K562 (cell line): ENCODE measurements around the gene PDE11A. TPM values are rescaled to one million over a fixed set of nuclear protein-coding genes. Genes with fewer than 3 reads are reported as not detected.

Experiments used
- ATAC-seq: fragments of 200-7000 bp; cut with Tn5 transposase; 3 replicates; pipeline ENCODE4 v1.9.1; 2020; ENCODE audit warnings: moderate library complexity
- BruUV-seq: library from RNA; stranded (reverse); fragments of 400-500 nt; replicated peaks from 2 replicates; lab custom pipeline; 2021; lab: Mats Ljungman, UMichigan
- CTCF ChIA-PET: fragments of 300-600 bp; formaldehyde crosslinking; extraction: SDS; loops from one replicate; lab custom pipeline; 2021; ENCODE audit warnings: low intra/inter-chr PET ratio; lab: Yijun Ruan, JAX
- POLR2A ChIA-PET: fragments of 300-600, 350-650 bp; sonication (Branson Sonifier 250); formaldehyde crosslinking; extraction: SDS; loops from one replicate; lab custom pipeline; 2021; ENCODE audit warnings: antibody characterized with exemption, inconsistent platforms; lab: Yijun Ruan, JAX
- DNase-seq, 4 experiments: peaks; one replicate each; pipeline versions ENCODE4 v3.0.0 to v3.0.0-alpha.2; 2011 to 2018; ENCODE audit warnings: low spot score in 3 of 4, mixed read lengths in 3 of 4; ENCODE audit errors: extremely low read depth in 1 of 4
- FAIRE-seq: peaks from 2 replicates; lab custom pipeline; 2011; peaks lifted over from hg19 to GRCh38; lab: Jason Lieb, UNC
- H2AFZ ChIP-seq: 2 replicates; pipeline ENCODE4 v1.6.0; 2011; ENCODE audit warnings: low read depth, low read length, control low read depth, inconsistent platforms
- H3K27ac ChIP-seq: fragments of 200-600 bp; 3 replicates; pipeline ENCODE4 v1.8.0; 2011; ENCODE audit warnings: low read depth, mild to moderate bottlenecking, control low read depth, inconsistent platforms, low read length, moderate library complexity, mixed read lengths; ENCODE audit errors: extremely low read depth
- H3K27me3 ChIP-seq, 2 experiments: fragments of 300-600 bp in 1 of 2; 2 replicates in 1 of 2; 3 replicates in 1 of 2; pipeline versions ENCODE4 v1.6.0 to v1.8.0; 2011; ENCODE audit warnings: inconsistent platforms in 2 of 2, low read length in 2 of 2, mild to moderate bottlenecking in 1 of 2, mixed read lengths in 1 of 2, moderate library complexity in 1 of 2; ENCODE audit not compliant: control insufficient read depth in 2 of 2, insufficient read depth in 2 of 2
- H3K36me3 ChIP-seq: fragments of 300-600 bp; 3 replicates; pipeline ENCODE4 v1.8.0; 2011; ENCODE audit warnings: mild to moderate bottlenecking, low read length, inconsistent platforms; ENCODE audit not compliant: control insufficient read depth, insufficient read depth
- H3K4me1 ChIP-seq, 2 experiments: fragments of 200-600 bp in 1 of 2; replicated peaks in 1 of 2; 2 replicates in 1 of 2; 3 replicates in 1 of 2; pipeline versions ENCODE4 v1.5.1 to v1.8.0; 2011; ENCODE audit warnings: inconsistent platforms in 2 of 2, low read length in 2 of 2, mild to moderate bottlenecking in 1 of 2, mixed read lengths in 1 of 2, moderate library complexity in 1 of 2; ENCODE audit not compliant: control insufficient read depth in 2 of 2, insufficient read depth in 2 of 2
- H3K4me2 ChIP-seq: 2 replicates; pipeline ENCODE4 v1.6.1; 2011; ENCODE audit warnings: low read length, control low read depth, inconsistent platforms, mixed read lengths; ENCODE audit not compliant: insufficient read depth
- H3K4me3 ChIP-seq: fragments of 200-600 bp; sonication (generic), shearing (Covaris generic); 2 replicates; pipeline ENCODE4 v1.5.1; 2016; ENCODE audit warnings: control low read depth, inconsistent platforms
- H3K79me2 ChIP-seq: fragments of 200-600 bp; 3 replicates; pipeline ENCODE4 v1.8.0; 2011; ENCODE audit warnings: low read length, inconsistent platforms; ENCODE audit not compliant: control insufficient read depth, insufficient read depth
- H3K9ac ChIP-seq, 2 experiments: 2 replicates each; pipeline versions ENCODE4 v1.6.0 to v1.6.1; 2011; ENCODE audit warnings: low read depth in 2 of 2, low read length in 2 of 2, control low read depth in 1 of 2, inconsistent platforms in 1 of 2, mild to moderate bottlenecking in 1 of 2, mixed read lengths in 1 of 2; ENCODE audit not compliant: insufficient read depth in 1 of 2
- H3K9me1 ChIP-seq: one replicate; pipeline ENCODE4 v1.6.0; 2011; ENCODE audit warnings: inconsistent platforms, mild to moderate bottlenecking, low read length, moderate library complexity; ENCODE audit not compliant: control insufficient read depth, insufficient read depth
- H3K9me3 ChIP-seq: replicated peaks from 2 replicates; pipeline ENCODE4 v1.5.1; 2011; ENCODE audit warnings: low read depth, low read length, inconsistent platforms; ENCODE audit not compliant: control insufficient read depth, insufficient read depth
- H4K20me1 ChIP-seq: replicated peaks from 2 replicates; pipeline ENCODE4 v1.6.1; 2011; ENCODE audit warnings: low read length, inconsistent platforms, mixed read lengths; ENCODE audit not compliant: control insufficient read depth, insufficient read depth
- ADNP ChIP-seq: fragments of 200-800 bp; sonication (Bioruptor generic); IDR thresholded peaks from 2 replicates; pipeline ENCODE4 v1.6.1; 2016; ENCODE audit warnings: missing genetic modification characterization, missing compliant biosample characterization
- CEBPB ChIP-seq: fragments of 450-650 bp; IDR thresholded peaks from 2 replicates; pipeline ENCODE4 v1.6.1; 2016; ENCODE audit warnings: missing genetic modification characterization, missing compliant biosample characterization
- CEBPG ChIP-seq, 3 experiments: fragments of 200-800 bp in 1 of 3; sonication (Bioruptor generic) in 1 of 3; sonication (generic) in 1 of 3; formaldehyde crosslinking in 1 of 3; IDR thresholded peaks in 2 of 3; conservative IDR thresholded peaks in 1 of 3; 2 replicates each; pipeline versions ENCODE4 v1.6.1 to v1.8.0; 2016 to 2022; ENCODE audit warnings: missing compliant biosample characterization in 2 of 3, missing genetic modification characterization in 2 of 3, mild to moderate bottlenecking in 1 of 3, missing genetic modification reagents in 1 of 3
- CSDE1 ChIP-seq, 2 experiments: fragments of 450-650 bp; IDR thresholded peaks; 2 replicates each; pipeline ENCODE4 v1.6.1; 2016; ENCODE audit warnings: mild to moderate bottlenecking in 1 of 2
- DEAF1 ChIP-seq: fragments of 450-650 bp; formaldehyde crosslinking; IDR thresholded peaks from 2 replicates; pipeline ENCODE4 v1.4.0; 2020; ENCODE audit warnings: mild to moderate bottlenecking, moderate library complexity
- E2F6 ChIP-seq, 2 experiments: IDR thresholded peaks; 2 replicates each; pipeline ENCODE4 v1.6.1; 2011; ENCODE audit warnings: borderline replicate concordance in 1 of 2, control low read depth in 1 of 2, low read depth in 1 of 2, low read length in 1 of 2, mild to moderate bottlenecking in 1 of 2, mixed read lengths in 1 of 2, moderate library complexity in 1 of 2; ENCODE audit not compliant: insufficient read depth in 1 of 2, insufficient read length in 1 of 2, poor library complexity in 1 of 2, severe bottlenecking in 1 of 2; ENCODE audit errors: extremely low read depth in 1 of 2
- LARP7 ChIP-seq: fragments of 450-650 bp; IDR thresholded peaks from 2 replicates; pipeline ENCODE4 v1.6.1; 2016
- U2AF2 ChIP-seq: fragments of 200-400 bp; formaldehyde crosslinking; optimal IDR thresholded peaks from 2 replicates; pipeline ENCODE3; 2017; ENCODE audit warnings: low read depth, mild to moderate bottlenecking, low read length
- ZNF324 ChIP-seq: fragments of 250-450 bp; sonication (Bioruptor Pico); IDR thresholded peaks from 2 replicates; pipeline ENCODE4 v1.4.0; 2020; ENCODE audit warnings: mild to moderate bottlenecking
- WGBS: fragments of 100-300 bp; shearing (Covaris generic); methylation state at CpG from one replicate; pipeline ENCODE4 v1.1.6; 2016; ENCODE audit warnings: low coverage, mixed read lengths; ENCODE audit not compliant: insufficient coverage; ENCODE audit errors: missing lambda C conversion rate; 5-methylcytosine and 5-hydroxymethylcytosine counted together
- in situ Hi-C: fragments of 300-500 bp; cut with MboI; formaldehyde crosslinking; loops from 4 replicates; pipeline ENCODE4 v1.15.0; 2018; ENCODE audit warnings: inconsistent platforms, mixed read lengths
- intact Hi-C: fragments of 100-400 bp; cut with micrococcal nuclease; formaldehyde crosslinking; loops from 2 replicates; pipeline ENCODE4 v1.14.2; 2022
- polyA plus RNA-seq, 8 experiments: library from polyadenylated mRNA; depleted of rRNA in 4 of 8; stranded (reverse) in 5 of 8; unstranded in 3 of 8; fragments of >200 nt; fragmentation: Nextera tagmentation in 2 of 8; fragmentation: Illumina TruSeq in 1 of 8; extraction: Ambion mirVana in 2 of 8; extraction: Trizol in 1 of 8; gene quantifications; 2 replicates each; pipeline versions ENCODE4 v1.2.1 to v1.2.3, GENCODE V29; 2011 to 2014; ENCODE audit warnings: inconsistent platforms in 1 of 8, missing spikeins in 1 of 8
- total RNA-seq, 7 experiments: library from RNA; depleted of rRNA in 6 of 7; stranded (reverse); fragments of >200 nt in 6 of 7; fragmentation: Illumina TruSeq in 2 of 7; extraction: Trizol in 2 of 7; gene quantifications; 2 replicates each; pipeline versions ENCODE4 v1.2.1 to v1.2.3, GENCODE V29; 2011 to 2021; ENCODE audit warnings: low replicate concordance in 1 of 7

Gene PDE11A
- total and polyA plus RNA-seq, 9 of the 15 experiments (the other 6 are each of a cell fraction or from before 2014, with no cell fraction given): 3.2 to 22.1 (median 5.7) TPM

GRCh38 chr2:177717831-177718618 lies 354.6 kb downstream of the PDE11A start (continued):
- peak; percentile 52; the same call in 1 of the 2 replicates for TF ChIP-seq DEAF1 (CRISPR knock-in tag)
- peak; percentile 90 for TF ChIP-seq ADNP
- TF ChIP-seq LARP7: no peak
- TF ChIP-seq CSDE1 (IDR thresholded peaks at IDR 0.05): no peak
- no peak for TF ChIP-seq E2F6 (IDR thresholded peaks at IDR 0.05; ENCODE audit: borderline replicate concordance in 1 of 2, extremely low read depth in 1 of 2, insufficient read depth in 1 of 2, insufficient read length in 1 of 2, low read depth in 1 of 2, low read length in 1 of 2, poor library complexity in 1 of 2, severe bottlenecking in 1 of 2)
- TF ChIP-seq, all 486 proteins: peak for 15

GRCh38 chr2:177716484-177716883 lies 356.1 kb downstream of the PDE11A start:
- no peaks in the 10 kb centered on the region for H3K36me3 ChIP-seq
- H2AFZ ChIP-seq: no peak overlapping the region
- in situ Hi-C loops: no loop called here
- POLR2A ChIA-PET: interaction anchor here (0.5 to 1.2 kb wide), 2 partner anchors 19 to 33 kb away, joined by 3 to 5 read pairs; no protein-coding TSS in a partner anchor
- H3K9me1 ChIP-seq: no peaks in the 10 kb centered on the region
- ATAC-seq: no peak
- 0 out of 5 replicates have a peak, but pooled peaks cover 0 to 6% of the 10 kb centered on the region in 2 experiments for H3K27me3 ChIP-seq
- no peak for FAIRE-seq
- H3K9me3 ChIP-seq: no peaks in the 10 kb centered on the region
- H4K20me1 ChIP-seq: no peaks in the 10 kb centered on the region
- no peak overlapping the region for H3K4me3 ChIP-seq
- CTCF ChIA-PET: no interaction called here
- no peak overlapping the region for H3K27ac ChIP-seq
- no peak overlapping the region for H3K4me2 ChIP-seq
- no TSS peak for BruUV-seq
- H3K79me2 ChIP-seq: no peaks in the 10 kb centered on the region
- intact Hi-C loops: no loop called here
- DNase-seq: no peak
- TF ChIP-seq U2AF2 (no peak), ZNF324 (no peak), CEBPB (peak; percentile 60), CEBPG (CRISPR knock-in tag; IDR thresholded peaks at IDR 0.05) (no peak), CEBPG (tag; conservative IDR thresholded peaks at IDR 0.05 in 1 of 2, IDR thresholded peaks at IDR 0.05 in 1 of 2) (peak in 1 of 2 experiments; percentile 68; a peak in 2 of 4 replicates)
- WGBS: 31% methylated on average over 1 of the region's 1 CpG
- no peak overlapping the region for H3K9ac ChIP-seq
- no peaks in the 10 kb centered on the region for H3K4me1 ChIP-seq
